HL-60 (cell line): ENCODE measurements around the gene PTPRN2.

Experiments used
- CTCF ChIP-seq: IDR thresholded peaks from one replicate; pipeline ENCODE4 v1.5.1; 2011; ENCODE audit warnings: low read length, control low read depth, inconsistent platforms; ENCODE audit not compliant: insufficient read depth
- POLR2AphosphoS5 ChIP-seq: IDR thresholded peaks from 2 replicates; pipeline ENCODE4 v1.6.1; 2012; ENCODE audit warnings: low read depth
- TF ChIP-seq, protein P1 (sequence below): IDR thresholded peaks from 2 replicates; pipeline ENCODE4 v1.6.1; 2012; ENCODE audit warnings: low read depth; ENCODE audit not compliant: insufficient replicate concordance

GRCh38 chr7:158517072-158517471 is 70.6 kb downstream of the PTPRN2 start:
- no peak for TF ChIP-seq POLR2AphosphoS5
- TF ChIP-seq CTCF, result no peak
- TF ChIP-seq, protein P1, sequence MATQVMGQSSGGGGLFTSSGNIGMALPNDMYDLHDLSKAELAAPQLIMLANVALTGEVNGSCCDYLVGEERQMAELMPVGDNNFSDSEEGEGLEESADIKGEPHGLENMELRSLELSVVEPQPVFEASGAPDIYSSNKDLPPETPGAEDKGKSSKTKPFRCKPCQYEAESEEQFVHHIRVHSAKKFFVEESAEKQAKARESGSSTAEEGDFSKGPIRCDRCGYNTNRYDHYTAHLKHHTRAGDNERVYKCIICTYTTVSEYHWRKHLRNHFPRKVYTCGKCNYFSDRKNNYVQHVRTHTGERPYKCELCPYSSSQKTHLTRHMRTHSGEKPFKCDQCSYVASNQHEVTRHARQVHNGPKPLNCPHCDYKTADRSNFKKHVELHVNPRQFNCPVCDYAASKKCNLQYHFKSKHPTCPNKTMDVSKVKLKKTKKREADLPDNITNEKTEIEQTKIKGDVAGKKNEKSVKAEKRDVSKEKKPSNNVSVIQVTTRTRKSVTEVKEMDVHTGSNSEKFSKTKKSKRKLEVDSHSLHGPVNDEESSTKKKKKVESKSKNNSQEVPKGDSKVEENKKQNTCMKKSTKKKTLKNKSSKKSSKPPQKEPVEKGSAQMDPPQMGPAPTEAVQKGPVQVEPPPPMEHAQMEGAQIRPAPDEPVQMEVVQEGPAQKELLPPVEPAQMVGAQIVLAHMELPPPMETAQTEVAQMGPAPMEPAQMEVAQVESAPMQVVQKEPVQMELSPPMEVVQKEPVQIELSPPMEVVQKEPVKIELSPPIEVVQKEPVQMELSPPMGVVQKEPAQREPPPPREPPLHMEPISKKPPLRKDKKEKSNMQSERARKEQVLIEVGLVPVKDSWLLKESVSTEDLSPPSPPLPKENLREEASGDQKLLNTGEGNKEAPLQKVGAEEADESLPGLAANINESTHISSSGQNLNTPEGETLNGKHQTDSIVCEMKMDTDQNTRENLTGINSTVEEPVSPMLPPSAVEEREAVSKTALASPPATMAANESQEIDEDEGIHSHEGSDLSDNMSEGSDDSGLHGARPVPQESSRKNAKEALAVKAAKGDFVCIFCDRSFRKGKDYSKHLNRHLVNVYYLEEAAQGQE, result no peak
